H1 (cell line): Measurements from ENCODE around the gene MZF1. TPM values are rescaled to one million over a fixed set of nuclear protein-coding genes. Genes with fewer than 3 reads are reported as not detected.

Experiments
- CTCF ChIP-seq, 3 experiments: IDR thresholded peaks; 1 replicate in 2 of 3; 2 replicates in 1 of 3; pipeline versions ENCODE4 v1.5.1 to v1.6.1; 2011; ENCODE audit warnings: low read length in 3 of 3, mild to moderate bottlenecking in 3 of 3, inconsistent platforms in 2 of 3, low read depth in 1 of 3, moderate library complexity in 1 of 3; ENCODE audit not compliant: insufficient read depth in 1 of 3; ENCODE audit errors: control extremely low read depth in 1 of 3
- JUND ChIP-seq: IDR thresholded peaks from 2 replicates; pipeline ENCODE4 v1.6.1; 2011; ENCODE audit warnings: mild to moderate bottlenecking, improper control_type of control experiment, low read length
- RAD21 ChIP-seq, 2 experiments: IDR thresholded peaks in 1 of 2; conservative IDR thresholded peaks in 1 of 2; 2 replicates each; pipeline ENCODE4 v1.6.1; 2011; ENCODE audit warnings: low read depth in 2 of 2, low read length in 2 of 2, improper control_type of control experiment in 1 of 2, inconsistent platforms in 1 of 2, mild to moderate bottlenecking in 1 of 2, moderate library complexity in 1 of 2
- SRF ChIP-seq: IDR thresholded peaks from 2 replicates; pipeline ENCODE4 v1.6.1; 2011; ENCODE audit warnings: mild to moderate bottlenecking, low read depth, low read length, moderate library complexity
- TCF12 ChIP-seq: IDR thresholded peaks from 2 replicates; pipeline ENCODE4 v1.6.1; 2011; ENCODE audit warnings: low read depth, mild to moderate bottlenecking, low read length
- TEAD4 ChIP-seq: IDR thresholded peaks from 2 replicates; pipeline ENCODE4 v1.6.1; 2012; ENCODE audit warnings: low read depth, low read length, inconsistent platforms, mixed read lengths
- ZNF274 ChIP-seq: IDR thresholded peaks from 2 replicates; pipeline ENCODE4 v1.7.0; 2012; ENCODE audit warnings: low read length, borderline replicate concordance; ENCODE audit errors: extremely low read depth
- polyA plus RNA-seq, 7 experiments: library from polyadenylated mRNA; depleted of rRNA in 3 of 7; stranded (reverse) in 5 of 7; unstranded in 2 of 7; fragments of >200 nt in 5 of 7; fragments of 200-250 nt in 2 of 7; gene quantifications; 1 replicate in 5 of 7; 2 replicates in 1 of 7; 4 replicates in 1 of 7; pipeline versions ENCODE4 v1.2.1 to v1.2.3, GENCODE V29; 2011 to 2013; ENCODE audit warnings: missing spikeins in 2 of 7, mixed read lengths in 2 of 7
- total RNA-seq: library from RNA; stranded (reverse); fragmentation: NEBNext Ultra II Directional; extraction: Animal tissue kit (Norgen Biotek cat#: 25700); gene quantifications from 2 replicates; pipeline ENCODE4 v1.2.1, GENCODE V29; 2021
- TF ChIP-seq, protein P1 (sequence below): fragments of 300-600 bp; sonication (generic); IDR thresholded peaks from 2 replicates; pipeline ENCODE4 v1.7.1; 2012; ENCODE audit warnings: low read length, moderate library complexity, mild to moderate bottlenecking, inconsistent platforms; ENCODE audit not compliant: insufficient replicate concordance

Gene MZF1
- total and polyA plus RNA-seq, 2 of the 8 experiments (the other 6 are each of a cell fraction or from before 2014, with no cell fraction given): 15.2 to 25.0 TPM

DNA sequence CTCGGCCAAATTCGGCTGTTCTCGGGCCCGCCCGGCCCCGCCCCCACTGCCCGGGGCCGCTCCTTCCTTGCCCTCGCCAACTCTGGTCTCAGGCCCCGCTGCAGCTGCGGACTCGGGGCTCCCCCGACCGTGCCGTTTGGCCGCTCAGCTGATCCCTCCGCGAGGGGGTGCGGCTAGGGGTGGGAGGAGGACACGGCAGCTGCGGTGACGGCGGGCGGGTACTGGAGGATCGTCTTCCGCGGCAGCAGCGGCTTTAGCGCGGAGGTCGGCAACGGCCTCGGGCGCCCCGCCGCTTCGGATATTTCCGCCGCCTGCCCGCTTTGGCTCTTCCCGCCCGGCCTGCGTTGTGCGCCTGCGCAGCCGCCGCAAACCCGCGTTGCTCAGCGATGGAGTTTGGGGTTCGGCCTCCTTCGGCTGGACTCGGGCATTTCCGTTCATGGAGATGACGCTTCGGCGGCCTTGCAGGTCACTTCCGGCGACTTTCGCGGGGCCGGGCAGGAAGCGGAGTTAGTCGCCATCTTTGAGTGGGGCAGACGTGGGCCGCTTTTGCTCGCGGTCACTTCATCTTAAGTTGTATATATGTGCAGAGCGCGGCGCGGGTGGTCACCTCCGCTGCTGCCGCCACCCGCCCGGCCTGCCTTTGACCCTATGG lies 14.4 kb downstream of the MZF1 start (continued):
- TF ChIP-seq CTCF (IDR thresholded peaks at IDR 0.05; ENCODE audit: control extremely low read depth in 1 of 3, insufficient read depth in 1 of 3, low read depth in 1 of 3, low read length in 3 of 3) (no peak), TCF12 (no peak), TEAD4 (no peak), ZNF274 (no peak), JUND (no peak), SRF (no peak), RAD21 (IDR thresholded peaks at IDR 0.05 in 1 of 2, conservative IDR thresholded peaks at IDR 0.05 in 1 of 2; ENCODE audit: low read depth in 2 of 2, low read length in 2 of 2) (no peak)
- TF ChIP-seq, protein P1, sequence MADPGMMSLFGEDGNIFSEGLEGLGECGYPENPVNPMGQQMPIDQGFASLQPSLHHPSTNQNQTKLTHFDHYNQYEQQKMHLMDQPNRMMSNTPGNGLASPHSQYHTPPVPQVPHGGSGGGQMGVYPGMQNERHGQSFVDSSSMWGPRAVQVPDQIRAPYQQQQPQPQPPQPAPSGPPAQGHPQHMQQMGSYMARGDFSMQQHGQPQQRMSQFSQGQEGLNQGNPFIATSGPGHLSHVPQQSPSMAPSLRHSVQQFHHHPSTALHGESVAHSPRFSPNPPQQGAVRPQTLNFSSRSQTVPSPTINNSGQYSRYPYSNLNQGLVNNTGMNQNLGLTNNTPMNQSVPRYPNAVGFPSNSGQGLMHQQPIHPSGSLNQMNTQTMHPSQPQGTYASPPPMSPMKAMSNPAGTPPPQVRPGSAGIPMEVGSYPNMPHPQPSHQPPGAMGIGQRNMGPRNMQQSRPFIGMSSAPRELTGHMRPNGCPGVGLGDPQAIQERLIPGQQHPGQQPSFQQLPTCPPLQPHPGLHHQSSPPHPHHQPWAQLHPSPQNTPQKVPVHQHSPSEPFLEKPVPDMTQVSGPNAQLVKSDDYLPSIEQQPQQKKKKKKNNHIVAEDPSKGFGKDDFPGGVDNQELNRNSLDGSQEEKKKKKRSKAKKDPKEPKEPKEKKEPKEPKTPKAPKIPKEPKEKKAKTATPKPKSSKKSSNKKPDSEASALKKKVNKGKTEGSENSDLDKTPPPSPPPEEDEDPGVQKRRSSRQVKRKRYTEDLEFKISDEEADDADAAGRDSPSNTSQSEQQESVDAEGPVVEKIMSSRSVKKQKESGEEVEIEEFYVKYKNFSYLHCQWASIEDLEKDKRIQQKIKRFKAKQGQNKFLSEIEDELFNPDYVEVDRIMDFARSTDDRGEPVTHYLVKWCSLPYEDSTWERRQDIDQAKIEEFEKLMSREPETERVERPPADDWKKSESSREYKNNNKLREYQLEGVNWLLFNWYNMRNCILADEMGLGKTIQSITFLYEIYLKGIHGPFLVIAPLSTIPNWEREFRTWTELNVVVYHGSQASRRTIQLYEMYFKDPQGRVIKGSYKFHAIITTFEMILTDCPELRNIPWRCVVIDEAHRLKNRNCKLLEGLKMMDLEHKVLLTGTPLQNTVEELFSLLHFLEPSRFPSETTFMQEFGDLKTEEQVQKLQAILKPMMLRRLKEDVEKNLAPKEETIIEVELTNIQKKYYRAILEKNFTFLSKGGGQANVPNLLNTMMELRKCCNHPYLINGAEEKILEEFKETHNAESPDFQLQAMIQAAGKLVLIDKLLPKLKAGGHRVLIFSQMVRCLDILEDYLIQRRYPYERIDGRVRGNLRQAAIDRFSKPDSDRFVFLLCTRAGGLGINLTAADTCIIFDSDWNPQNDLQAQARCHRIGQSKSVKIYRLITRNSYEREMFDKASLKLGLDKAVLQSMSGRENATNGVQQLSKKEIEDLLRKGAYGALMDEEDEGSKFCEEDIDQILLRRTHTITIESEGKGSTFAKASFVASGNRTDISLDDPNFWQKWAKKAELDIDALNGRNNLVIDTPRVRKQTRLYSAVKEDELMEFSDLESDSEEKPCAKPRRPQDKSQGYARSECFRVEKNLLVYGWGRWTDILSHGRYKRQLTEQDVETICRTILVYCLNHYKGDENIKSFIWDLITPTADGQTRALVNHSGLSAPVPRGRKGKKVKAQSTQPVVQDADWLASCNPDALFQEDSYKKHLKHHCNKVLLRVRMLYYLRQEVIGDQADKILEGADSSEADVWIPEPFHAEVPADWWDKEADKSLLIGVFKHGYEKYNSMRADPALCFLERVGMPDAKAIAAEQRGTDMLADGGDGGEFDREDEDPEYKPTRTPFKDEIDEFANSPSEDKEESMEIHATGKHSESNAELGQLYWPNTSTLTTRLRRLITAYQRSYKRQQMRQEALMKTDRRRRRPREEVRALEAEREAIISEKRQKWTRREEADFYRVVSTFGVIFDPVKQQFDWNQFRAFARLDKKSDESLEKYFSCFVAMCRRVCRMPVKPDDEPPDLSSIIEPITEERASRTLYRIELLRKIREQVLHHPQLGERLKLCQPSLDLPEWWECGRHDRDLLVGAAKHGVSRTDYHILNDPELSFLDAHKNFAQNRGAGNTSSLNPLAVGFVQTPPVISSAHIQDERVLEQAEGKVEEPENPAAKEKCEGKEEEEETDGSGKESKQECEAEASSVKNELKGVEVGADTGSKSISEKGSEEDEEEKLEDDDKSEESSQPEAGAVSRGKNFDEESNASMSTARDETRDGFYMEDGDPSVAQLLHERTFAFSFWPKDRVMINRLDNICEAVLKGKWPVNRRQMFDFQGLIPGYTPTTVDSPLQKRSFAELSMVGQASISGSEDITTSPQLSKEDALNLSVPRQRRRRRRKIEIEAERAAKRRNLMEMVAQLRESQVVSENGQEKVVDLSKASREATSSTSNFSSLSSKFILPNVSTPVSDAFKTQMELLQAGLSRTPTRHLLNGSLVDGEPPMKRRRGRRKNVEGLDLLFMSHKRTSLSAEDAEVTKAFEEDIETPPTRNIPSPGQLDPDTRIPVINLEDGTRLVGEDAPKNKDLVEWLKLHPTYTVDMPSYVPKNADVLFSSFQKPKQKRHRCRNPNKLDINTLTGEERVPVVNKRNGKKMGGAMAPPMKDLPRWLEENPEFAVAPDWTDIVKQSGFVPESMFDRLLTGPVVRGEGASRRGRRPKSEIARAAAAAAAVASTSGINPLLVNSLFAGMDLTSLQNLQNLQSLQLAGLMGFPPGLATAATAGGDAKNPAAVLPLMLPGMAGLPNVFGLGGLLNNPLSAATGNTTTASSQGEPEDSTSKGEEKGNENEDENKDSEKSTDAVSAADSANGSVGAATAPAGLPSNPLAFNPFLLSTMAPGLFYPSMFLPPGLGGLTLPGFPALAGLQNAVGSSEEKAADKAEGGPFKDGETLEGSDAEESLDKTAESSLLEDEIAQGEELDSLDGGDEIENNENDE: no peak
